ENCODE data around the gene PPP1R9A. TPM values are rescaled to one million over a fixed set of nuclear protein-coding genes. Genes with fewer than 3 reads are reported as not detected.

The PPP1R9A gene
- total RNA-seq, 1 experiment from 2014 or later, result 13.5 TPM

DNA sequence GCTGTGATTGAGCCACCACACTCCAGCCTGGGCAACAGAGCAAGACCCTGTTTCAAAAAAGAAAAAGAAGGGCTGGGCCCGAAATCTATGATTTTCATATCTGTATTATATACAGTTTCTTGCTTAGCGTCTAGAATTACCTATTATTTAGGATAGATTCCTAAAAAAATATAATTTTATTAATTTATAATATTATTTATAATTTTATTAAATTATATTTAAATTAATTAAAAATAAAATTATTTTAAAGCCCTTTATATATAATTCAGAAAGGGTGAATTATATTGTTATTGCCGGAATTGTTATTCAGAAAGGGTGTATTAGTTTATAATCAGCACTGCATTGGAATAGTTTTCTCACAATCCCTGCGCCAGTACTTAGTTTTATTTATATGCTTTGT, 14.5 kb downstream of the PPP1R9A start:
- no peaks in the 10 kb centered on the region for H3K9me3 ChIP-seq (ENCODE audit: control insufficient read depth in 1 of 2, insufficient read depth in 1 of 2, low read depth in 1 of 2, low read length in 2 of 2)
- H3K79me2 ChIP-seq (ENCODE audit: insufficient read depth, low read length), result peaks cover 7% of the 10 kb centered on the region; the same call in 1 of the 2 replicates
- no peaks in the 10 kb centered on the region for H3K9me2 ChIP-seq (ENCODE audit: insufficient read depth)
- no peak overlapping the region for H2AFZ ChIP-seq (ENCODE audit: low read depth, low read length, poor library complexity, severe bottlenecking)
- ChIA-PET RAD21 (ENCODE audit: low non-redundant PET in 1 of 2, low total read pairs in 2 of 2, uncharacterized antibody in 2 of 2, unreplicated experiment in 2 of 2) (no interaction called here), POLR2A (no interaction called here), CTCF (no interaction called here)
- H4K20me1 ChIP-seq (ENCODE audit: insufficient read depth), result 0 out of 2 replicates have a peak, but pooled peaks cover 4% of the 10 kb centered on the region
- DNase-seq (ENCODE audit: low read depth, low spot score) (no peak), ATAC-seq (no peak)
- H3K27me3 ChIP-seq (ENCODE audit: insufficient read depth, low read length), result no peaks in the 10 kb centered on the region
- no peak overlapping the region for H3K9ac ChIP-seq (ENCODE audit: low read length)
- H3K4me2 ChIP-seq (ENCODE audit: low read length), result no peak overlapping the region
- BruUV-seq (replicated peaks), result no TSS peak
- TF ChIP-seq, protein P1, sequence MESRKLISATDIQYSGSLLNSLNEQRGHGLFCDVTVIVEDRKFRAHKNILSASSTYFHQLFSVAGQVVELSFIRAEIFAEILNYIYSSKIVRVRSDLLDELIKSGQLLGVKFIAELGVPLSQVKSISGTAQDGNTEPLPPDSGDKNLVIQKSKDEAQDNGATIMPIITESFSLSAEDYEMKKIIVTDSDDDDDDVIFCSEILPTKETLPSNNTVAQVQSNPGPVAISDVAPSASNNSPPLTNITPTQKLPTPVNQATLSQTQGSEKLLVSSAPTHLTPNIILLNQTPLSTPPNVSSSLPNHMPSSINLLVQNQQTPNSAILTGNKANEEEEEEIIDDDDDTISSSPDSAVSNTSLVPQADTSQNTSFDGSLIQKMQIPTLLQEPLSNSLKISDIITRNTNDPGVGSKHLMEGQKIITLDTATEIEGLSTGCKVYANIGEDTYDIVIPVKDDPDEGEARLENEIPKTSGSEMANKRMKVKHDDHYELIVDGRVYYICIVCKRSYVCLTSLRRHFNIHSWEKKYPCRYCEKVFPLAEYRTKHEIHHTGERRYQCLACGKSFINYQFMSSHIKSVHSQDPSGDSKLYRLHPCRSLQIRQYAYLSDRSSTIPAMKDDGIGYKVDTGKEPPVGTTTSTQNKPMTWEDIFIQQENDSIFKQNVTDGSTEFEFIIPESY (IDR thresholded peaks at IDR 0.05; ENCODE audit: extremely low read depth, insufficient replicate concordance, low read length), result no peak
- TF ChIP-seq, protein P2, sequence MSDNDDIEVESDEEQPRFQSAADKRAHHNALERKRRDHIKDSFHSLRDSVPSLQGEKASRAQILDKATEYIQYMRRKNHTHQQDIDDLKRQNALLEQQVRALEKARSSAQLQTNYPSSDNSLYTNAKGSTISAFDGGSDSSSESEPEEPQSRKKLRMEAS (IDR thresholded peaks at IDR 0.05), result no peak
- TF ChIP-seq EGR1 (IDR thresholded peaks at IDR 0.05; ENCODE audit: low read depth) (no peak), RAD21 (IDR thresholded peaks at IDR 0.05; ENCODE audit: low read depth) (no peak), YY1 (IDR thresholded peaks at IDR 0.05; ENCODE audit: extremely low read depth, insufficient replicate concordance, low read depth, low read length) (no peak), EZH2 (IDR thresholded peaks at IDR 0.05) (no peak), EZH2phosphoT487 (IDR thresholded peaks at IDR 0.05; ENCODE audit: borderline replicate concordance) (no peak), POLR2A (IDR thresholded peaks at IDR 0.05; ENCODE audit: borderline replicate concordance, extremely low read depth, insufficient read depth, insufficient read length) (no peak), CEBPB (IDR thresholded peaks at IDR 0.05; ENCODE audit: low read depth) (no peak), POLR2AphosphoS5 (IDR thresholded peaks at IDR 0.05; ENCODE audit: low read depth, low read length) (no peak), SRF (IDR thresholded peaks at IDR 0.05; ENCODE audit: low read depth) (no peak), SIN3A (IDR thresholded peaks at IDR 0.05; ENCODE audit: low read depth) (no peak)
- no peaks in the 10 kb centered on the region for H3K36me3 ChIP-seq (ENCODE audit: control insufficient read depth in 1 of 2, insufficient read depth in 2 of 2, low read length in 2 of 2)
- H3K4me1 ChIP-seq (ENCODE audit: control insufficient read depth in 1 of 2, insufficient read depth in 2 of 2, low read length in 2 of 2), result no peaks in the 10 kb centered on the region
- H3K27ac ChIP-seq (ENCODE audit: low read depth, low read length), result no peak overlapping the region
- intact Hi-C loops (cut with micrococcal nuclease), result no loop called here
- H3K4me3 ChIP-seq (replicated peaks in 1 of 2; ENCODE audit: low read depth in 1 of 2, low read length in 2 of 2), result no peak overlapping the region
